ENCODE results near the gene CENPP. TPM values are rescaled to one million over a fixed set of nuclear protein-coding genes. Genes with fewer than 3 reads are reported as not detected.

The CENPP gene
- total RNA-seq, 1 donor = 5.4 TPM

DNA sequence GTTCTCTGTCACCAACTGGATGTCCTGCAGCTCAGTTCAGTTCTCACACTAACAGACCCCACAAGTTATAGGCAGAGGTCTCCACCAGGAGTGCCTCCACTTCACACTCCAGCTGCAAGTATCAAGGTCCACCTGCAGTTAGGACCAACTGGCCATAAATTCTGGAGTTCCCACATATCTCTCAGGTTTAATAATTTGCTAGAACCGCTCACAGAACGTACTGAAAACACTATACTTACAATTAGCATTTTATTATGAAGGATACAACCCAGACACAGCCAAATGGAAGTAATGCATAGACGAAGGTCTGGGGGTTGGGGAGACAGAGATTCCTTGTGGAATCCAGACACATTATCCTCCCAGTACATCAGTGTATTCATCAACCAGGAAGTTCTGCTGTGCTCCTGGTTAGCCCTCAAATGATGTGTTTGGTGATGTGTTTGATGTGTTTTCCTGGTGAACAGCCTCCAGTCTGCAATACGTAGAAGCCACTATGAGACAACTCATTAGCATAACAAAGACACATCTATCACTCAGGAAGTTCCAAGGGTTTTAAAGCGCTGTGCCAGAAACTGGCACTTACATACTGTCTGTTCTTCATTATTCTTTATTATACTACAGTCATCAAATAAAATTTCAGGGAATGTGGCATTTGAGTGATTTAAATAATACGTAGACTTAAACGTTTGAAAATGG lies 53.3 kb downstream of the CENPP start:
- Histone ChIP-seq H3K4me1 (ENCODE audit: insufficient read depth, low read length) (peaks cover 2% of the 10 kb centered on the region), H3K9me3 (ENCODE audit: low read depth, low read length) (no peaks in the 10 kb centered on the region), H4K20me1 (ENCODE audit: insufficient read depth, low read length) (no peaks in the 10 kb centered on the region), H3K27me3 (ENCODE audit: insufficient read depth, low read length) (no peaks in the 10 kb centered on the region), H3K4me2 (ENCODE audit: insufficient read depth, low read length) (peak overlapping the region; percentile 7), H3K27ac (ENCODE audit: low read depth, low read length) (no peak overlapping the region), H3K36me3 (ENCODE audit: insufficient read depth, low read length) (no peaks in the 10 kb centered on the region), H2AFZ (ENCODE audit: low read length) (peak overlapping the region; percentile 62), H3K4me3 (ENCODE audit: insufficient read depth, low read length) (no peak overlapping the region), H3K79me2 (ENCODE audit: insufficient read depth, low read length) (no peaks in the 10 kb centered on the region)
- TF ChIP-seq, protein P1, sequence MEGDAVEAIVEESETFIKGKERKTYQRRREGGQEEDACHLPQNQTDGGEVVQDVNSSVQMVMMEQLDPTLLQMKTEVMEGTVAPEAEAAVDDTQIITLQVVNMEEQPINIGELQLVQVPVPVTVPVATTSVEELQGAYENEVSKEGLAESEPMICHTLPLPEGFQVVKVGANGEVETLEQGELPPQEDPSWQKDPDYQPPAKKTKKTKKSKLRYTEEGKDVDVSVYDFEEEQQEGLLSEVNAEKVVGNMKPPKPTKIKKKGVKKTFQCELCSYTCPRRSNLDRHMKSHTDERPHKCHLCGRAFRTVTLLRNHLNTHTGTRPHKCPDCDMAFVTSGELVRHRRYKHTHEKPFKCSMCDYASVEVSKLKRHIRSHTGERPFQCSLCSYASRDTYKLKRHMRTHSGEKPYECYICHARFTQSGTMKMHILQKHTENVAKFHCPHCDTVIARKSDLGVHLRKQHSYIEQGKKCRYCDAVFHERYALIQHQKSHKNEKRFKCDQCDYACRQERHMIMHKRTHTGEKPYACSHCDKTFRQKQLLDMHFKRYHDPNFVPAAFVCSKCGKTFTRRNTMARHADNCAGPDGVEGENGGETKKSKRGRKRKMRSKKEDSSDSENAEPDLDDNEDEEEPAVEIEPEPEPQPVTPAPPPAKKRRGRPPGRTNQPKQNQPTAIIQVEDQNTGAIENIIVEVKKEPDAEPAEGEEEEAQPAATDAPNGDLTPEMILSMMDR (IDR thresholded peaks at IDR 0.05; ENCODE audit: extremely low read depth, low read depth, low read length) = no peak
- DNase-seq (ENCODE audit: insufficient read length, low spot score, missing footprints) = peak; percentile 38

DNA sequence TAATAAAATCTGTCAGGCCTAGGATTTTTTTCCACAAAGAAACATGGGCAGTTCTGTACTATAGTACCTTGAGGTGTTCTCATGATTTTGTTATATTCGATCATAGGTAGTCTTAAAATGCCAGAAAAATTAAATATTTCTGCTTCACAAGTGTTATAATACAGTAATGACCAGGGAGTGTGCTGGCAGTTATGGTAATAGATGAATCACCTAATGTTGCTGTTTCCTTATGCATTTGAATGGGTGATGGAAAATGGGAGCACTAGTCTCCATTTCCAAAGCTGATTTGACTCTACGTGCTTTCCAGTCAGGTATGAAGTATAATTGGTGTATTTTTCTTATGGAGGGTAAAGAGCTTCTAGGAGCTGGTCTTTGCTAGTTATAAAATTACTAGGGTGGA lies 54.9 kb downstream of the CENPP start:
- TF ChIP-seq, protein P1 (IDR thresholded peaks at IDR 0.05; ENCODE audit: extremely low read depth, low read depth, low read length) = no peak
- H3K9me3 ChIP-seq (ENCODE audit: low read depth, low read length) = no peaks in the 10 kb centered on the region
- no peak overlapping the region for H3K4me2 ChIP-seq (ENCODE audit: insufficient read depth, low read length)
- no peak overlapping the region for H2AFZ ChIP-seq (ENCODE audit: low read length)
- no peaks in the 10 kb centered on the region for H3K36me3 ChIP-seq (ENCODE audit: insufficient read depth, low read length)
- H4K20me1 ChIP-seq (ENCODE audit: insufficient read depth, low read length) = no peaks in the 10 kb centered on the region
- H3K27ac ChIP-seq (ENCODE audit: low read depth, low read length) = no peak overlapping the region
- no peaks in the 10 kb centered on the region for H3K79me2 ChIP-seq (ENCODE audit: insufficient read depth, low read length)
- no peak for DNase-seq (ENCODE audit: insufficient read length, low spot score, missing footprints)
- no peaks in the 10 kb centered on the region for H3K27me3 ChIP-seq (ENCODE audit: insufficient read depth, low read length)
- peaks cover 15% of the 10 kb centered on the region for H3K4me1 ChIP-seq (ENCODE audit: insufficient read depth, low read length)
- no peak overlapping the region for H3K4me3 ChIP-seq (ENCODE audit: insufficient read depth, low read length)

DNA sequence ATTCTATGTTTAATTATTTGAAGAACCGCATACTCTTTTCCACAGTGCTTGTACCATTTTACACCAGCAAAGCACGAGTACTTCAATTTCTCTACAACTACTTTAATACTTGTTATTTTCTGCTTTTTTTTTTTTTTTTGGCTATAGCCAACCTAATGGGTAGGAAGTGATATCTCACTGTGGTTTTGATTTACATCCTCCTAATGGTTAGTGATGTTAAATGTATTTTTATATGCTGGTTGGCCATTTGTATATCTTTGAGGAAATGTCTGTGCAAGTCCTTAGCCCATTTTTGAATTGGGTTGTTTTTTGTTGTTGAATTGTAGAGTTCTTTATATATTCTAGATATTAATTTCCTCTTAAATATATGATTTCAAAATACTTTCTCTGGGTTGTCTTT lies 56.0 kb downstream of the CENPP start:
- no peaks in the 10 kb centered on the region for H4K20me1 ChIP-seq (ENCODE audit: insufficient read depth, low read length)
- H3K4me2 ChIP-seq (ENCODE audit: insufficient read depth, low read length) = no peak overlapping the region
- no peaks in the 10 kb centered on the region for H3K79me2 ChIP-seq (ENCODE audit: insufficient read depth, low read length)
- H3K4me3 ChIP-seq (ENCODE audit: insufficient read depth, low read length) = no peak overlapping the region
- no peak for DNase-seq (ENCODE audit: insufficient read length, low spot score, missing footprints)
- TF ChIP-seq, protein P1 (IDR thresholded peaks at IDR 0.05; ENCODE audit: extremely low read depth, low read depth, low read length) = no peak
- no peaks in the 10 kb centered on the region for H3K9me3 ChIP-seq (ENCODE audit: low read depth, low read length)
- no peak overlapping the region for H2AFZ ChIP-seq (ENCODE audit: low read length)
- H3K27ac ChIP-seq (ENCODE audit: low read depth, low read length) = no peak overlapping the region
- H3K36me3 ChIP-seq (ENCODE audit: insufficient read depth, low read length) = no peaks in the 10 kb centered on the region
- no peaks in the 10 kb centered on the region for H3K27me3 ChIP-seq (ENCODE audit: insufficient read depth, low read length)
- H3K4me1 ChIP-seq (ENCODE audit: insufficient read depth, low read length) = peaks cover 21% of the 10 kb centered on the region

DNA sequence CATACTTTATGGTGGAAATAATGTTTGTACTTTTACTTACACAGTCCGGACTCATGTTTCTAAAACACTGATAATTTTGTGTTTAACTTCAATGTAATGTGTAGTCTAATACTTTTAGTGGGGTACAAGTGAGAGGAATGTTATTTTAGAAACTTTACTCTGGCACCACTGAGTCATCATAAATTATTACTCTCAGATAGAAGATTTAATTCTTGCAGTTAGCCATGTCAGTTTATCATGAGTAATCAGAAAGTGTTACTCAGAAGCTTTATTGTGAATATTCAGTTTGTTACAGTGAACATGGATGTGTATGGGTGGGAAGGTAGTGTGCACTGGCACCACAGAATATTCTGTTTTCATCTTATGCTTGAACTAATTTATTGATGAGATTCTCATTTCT lies 58.6 kb downstream of the CENPP start:
- no peak overlapping the region for H2AFZ ChIP-seq (ENCODE audit: low read length)
- H4K20me1 ChIP-seq (ENCODE audit: insufficient read depth, low read length) = no peaks in the 10 kb centered on the region
- peak; percentile 74 for DNase-seq (ENCODE audit: insufficient read length, low spot score, missing footprints)
- no peaks in the 10 kb centered on the region for H3K36me3 ChIP-seq (ENCODE audit: insufficient read depth, low read length)
- H3K79me2 ChIP-seq (ENCODE audit: insufficient read depth, low read length) = no peaks in the 10 kb centered on the region
- H3K4me2 ChIP-seq (ENCODE audit: insufficient read depth, low read length) = peak overlapping the region; percentile 38
- H3K27me3 ChIP-seq (ENCODE audit: insufficient read depth, low read length) = no peaks in the 10 kb centered on the region
- H3K27ac ChIP-seq (ENCODE audit: low read depth, low read length) = peak overlapping the region; percentile 58
- no peaks in the 10 kb centered on the region for H3K9me3 ChIP-seq (ENCODE audit: low read depth, low read length)
- H3K4me3 ChIP-seq (ENCODE audit: insufficient read depth, low read length) = no peak overlapping the region
- H3K4me1 ChIP-seq (ENCODE audit: insufficient read depth, low read length) = peaks cover 21% of the 10 kb centered on the region
- TF ChIP-seq, protein P1 (IDR thresholded peaks at IDR 0.05; ENCODE audit: extremely low read depth, low read depth, low read length) = no peak

All from osteoblast (primary cell).